GM18520 (cell line): ENCODE results near the gene LDLRAD4.

ENCODE experiments used
- ATAC-seq: cut with Tn5 transposase; IDR thresholded peaks from one replicate; pipeline ENCODE4 v1.9.1; 2021; ENCODE audit not compliant: unreplicated experiment

The LDLRAD4 gene

GRCh38 chr18:13499803-13500202, 281.2 kb downstream of the LDLRAD4 start:
- ATAC-seq, result no peak

GRCh38 chr18:13500227-13500865, 281.8 kb downstream of the LDLRAD4 start:
- ATAC-seq, result no peak

- no peak for ATAC-seq
Observed at GRCh38 chr18:13500869-13501542, 282.4 kb downstream of the LDLRAD4 start.

GRCh38 chr18:13501543-13501887, 283.0 kb downstream of the LDLRAD4 start:
- ATAC-seq, result no peak

GRCh38 chr18:13501891-13502290, 283.3 kb downstream of the LDLRAD4 start:
- peak; percentile 97 for ATAC-seq

GRCh38 chr18:13502585-13502984, 284.0 kb downstream of the LDLRAD4 start:
- no peak for ATAC-seq

GRCh38 chr18:13503836-13504235, 285.3 kb downstream of the LDLRAD4 start:
- no peak for ATAC-seq

GRCh38 chr18:13505780-13506345, 287.3 kb downstream of the LDLRAD4 start:
- no peak for ATAC-seq

- ATAC-seq, result no peak
Observed at GRCh38 chr18:13510594-13510993, 292.0 kb downstream of the LDLRAD4 start.

GRCh38 chr18:13511961-13512577, 293.5 kb downstream of the LDLRAD4 start:
- no peak for ATAC-seq

GRCh38 chr18:13513021-13513420, 294.5 kb downstream of the LDLRAD4 start:
- ATAC-seq, result no peak

- no peak for ATAC-seq
Observed at GRCh38 chr18:13513481-13513880, 294.9 kb downstream of the LDLRAD4 start.

- ATAC-seq, result no peak
Observed at GRCh38 chr18:13514558-13514957, 296.0 kb downstream of the LDLRAD4 start.

GRCh38 chr18:13516855-13517254, 298.3 kb downstream of the LDLRAD4 start:
- no peak for ATAC-seq

- ATAC-seq, result no peak
Observed at GRCh38 chr18:13517369-13517768, 298.8 kb downstream of the LDLRAD4 start.

GRCh38 chr18:13518382-13518781, 299.8 kb downstream of the LDLRAD4 start:
- ATAC-seq, result no peak

GRCh38 chr18:13520306-13520705, 301.7 kb downstream of the LDLRAD4 start:
- ATAC-seq, result no peak

GRCh38 chr18:13520741-13521140, 302.2 kb downstream of the LDLRAD4 start:
- ATAC-seq, result no peak

GRCh38 chr18:13521418-13521817, 302.9 kb downstream of the LDLRAD4 start:
- ATAC-seq, result no peak

- ATAC-seq, result no peak
Observed at GRCh38 chr18:13522256-13522655, 303.7 kb downstream of the LDLRAD4 start.

GRCh38 chr18:13522861-13523660, 304.5 kb downstream of the LDLRAD4 start:
- no peak for ATAC-seq
